Measurements from ENCODE around the gene SCUBE2. TPM values are rescaled to one million over a fixed set of nuclear protein-coding genes. Genes with fewer than 3 reads are reported as not detected.

SCUBE2 gene
- total RNA-seq, 6 experiments from 2014 or later, result 0.31 to 1.1 (median 0.80) TPM

DNA sequence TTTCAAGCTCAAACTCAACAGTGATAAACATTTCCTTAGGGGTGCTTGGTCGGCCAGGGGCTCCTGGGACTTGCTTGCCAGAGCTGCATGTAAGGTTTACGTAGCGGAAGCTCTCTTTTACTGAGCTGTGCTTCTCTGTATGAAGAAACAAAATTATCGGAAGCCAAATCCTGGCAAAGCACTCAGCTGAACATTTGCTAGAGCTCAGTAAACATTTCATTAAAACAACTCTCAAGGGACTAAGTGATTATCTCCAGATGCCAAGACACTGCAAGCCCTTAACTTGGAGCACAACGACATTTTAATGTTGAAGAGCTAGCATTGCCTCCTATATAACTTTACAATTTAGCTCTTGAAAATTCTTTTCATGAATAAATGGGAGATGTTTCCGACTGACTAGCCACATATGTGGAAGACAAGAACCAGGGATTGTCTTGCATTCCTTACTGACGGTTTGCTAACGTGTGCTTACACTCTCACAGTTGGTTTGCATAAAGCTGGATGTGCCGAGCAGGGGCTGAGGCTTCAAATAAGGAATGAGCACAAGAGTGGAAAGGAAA is 43.4 kb downstream of the SCUBE2 start:
- peaks cover 16% of the 10 kb centered on the region for H3K4me1 Mint-ChIP-seq (ENCODE audit: low read depth)
- peaks cover 2% of the 10 kb centered on the region for H3K27me3 Mint-ChIP-seq (ENCODE audit: insufficient read depth)
- no peak overlapping the region for H3K27ac Mint-ChIP-seq
- no peak for DNase-seq
- no peak for TF ChIP-seq CTCF (IDR thresholded peaks at IDR 0.05)
- no peaks in the 10 kb centered on the region for H3K36me3 Mint-ChIP-seq (ENCODE audit: low read depth)
- no peaks in the 10 kb centered on the region for H3K9me3 Mint-ChIP-seq
- H3K4me3 Mint-ChIP-seq, result no peak overlapping the region

DNA sequence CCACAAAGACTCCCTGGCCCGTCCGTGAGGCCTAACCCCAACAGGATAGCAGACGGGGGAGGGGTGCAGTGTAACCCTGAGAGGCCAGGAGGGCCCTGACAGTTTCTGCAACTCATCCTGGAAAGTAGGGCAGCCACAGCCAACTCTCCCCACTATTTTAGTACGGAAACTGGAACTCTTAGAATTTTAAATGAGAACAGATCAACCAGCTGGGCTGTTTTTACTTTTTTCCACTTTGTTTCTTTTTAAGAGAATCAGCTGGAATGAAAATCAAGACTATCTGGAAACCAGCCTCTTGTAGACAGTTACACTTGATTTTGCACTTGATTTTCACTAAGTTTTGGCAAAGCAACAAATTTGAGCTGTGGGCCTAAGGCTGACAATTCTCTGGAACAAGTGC is 44.9 kb downstream of the SCUBE2 start:
- H3K27ac Mint-ChIP-seq, result no peak overlapping the region
- no peaks in the 10 kb centered on the region for H3K36me3 Mint-ChIP-seq (ENCODE audit: low read depth)
- no peak overlapping the region for H3K4me3 Mint-ChIP-seq
- no peaks in the 10 kb centered on the region for H3K9me3 Mint-ChIP-seq
- DNase-seq, result no peak
- peaks cover 9% of the 10 kb centered on the region for H3K4me1 Mint-ChIP-seq (ENCODE audit: low read depth)
- TF ChIP-seq CTCF (IDR thresholded peaks at IDR 0.05), result no peak
- H3K27me3 Mint-ChIP-seq (ENCODE audit: insufficient read depth), result peaks cover 2% of the 10 kb centered on the region

- peaks cover 14% of the 10 kb centered on the region for H3K4me1 Mint-ChIP-seq (ENCODE audit: low read depth)
- peaks cover 6% of the 10 kb centered on the region for H3K36me3 Mint-ChIP-seq (ENCODE audit: low read depth)
- no peaks in the 10 kb centered on the region; the same call in 1 of the 2 replicates for H3K9me3 Mint-ChIP-seq
- no peak overlapping the region for H3K4me3 Mint-ChIP-seq
- H3K27ac Mint-ChIP-seq, result no peak overlapping the region
- H3K27me3 Mint-ChIP-seq (ENCODE audit: insufficient read depth), result peaks cover 2% of the 10 kb centered on the region
- DNase-seq, result no peak
- no peak for TF ChIP-seq CTCF (IDR thresholded peaks at IDR 0.05)
Observed at GRCh38 chr11:9042488-9042887, 48.9 kb downstream of the SCUBE2 start.

DNA sequence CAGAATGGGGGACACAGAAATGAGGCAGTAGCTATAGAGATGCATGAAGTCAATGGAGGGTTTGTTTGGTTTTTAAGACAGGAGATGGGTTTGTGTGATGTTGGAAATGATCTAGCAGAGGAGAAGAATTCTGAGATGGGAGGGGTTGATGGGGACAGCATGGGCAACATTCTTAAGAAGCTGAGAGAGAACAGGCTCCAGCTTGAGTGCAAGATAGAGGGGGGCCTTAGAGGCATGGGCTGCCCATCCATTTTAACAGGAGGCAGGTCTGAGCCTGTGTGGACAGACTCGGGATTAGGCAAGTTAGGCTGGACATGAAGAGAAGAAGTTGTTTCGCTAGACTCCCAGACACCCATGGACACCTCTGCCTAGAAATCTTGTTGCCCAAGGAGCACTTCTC is 49.7 kb downstream of the SCUBE2 start:
- H3K4me3 Mint-ChIP-seq, result no peak overlapping the region
- no peak for DNase-seq
- peaks cover 14% of the 10 kb centered on the region for H3K4me1 Mint-ChIP-seq (ENCODE audit: low read depth)
- peaks cover 2% of the 10 kb centered on the region for H3K27me3 Mint-ChIP-seq (ENCODE audit: insufficient read depth)
- H3K9me3 Mint-ChIP-seq, result no peaks in the 10 kb centered on the region; the same call in 1 of the 2 replicates
- no peak overlapping the region for H3K27ac Mint-ChIP-seq
- no peak for TF ChIP-seq CTCF (IDR thresholded peaks at IDR 0.05)
- peaks cover 6% of the 10 kb centered on the region for H3K36me3 Mint-ChIP-seq (ENCODE audit: low read depth)

DNA sequence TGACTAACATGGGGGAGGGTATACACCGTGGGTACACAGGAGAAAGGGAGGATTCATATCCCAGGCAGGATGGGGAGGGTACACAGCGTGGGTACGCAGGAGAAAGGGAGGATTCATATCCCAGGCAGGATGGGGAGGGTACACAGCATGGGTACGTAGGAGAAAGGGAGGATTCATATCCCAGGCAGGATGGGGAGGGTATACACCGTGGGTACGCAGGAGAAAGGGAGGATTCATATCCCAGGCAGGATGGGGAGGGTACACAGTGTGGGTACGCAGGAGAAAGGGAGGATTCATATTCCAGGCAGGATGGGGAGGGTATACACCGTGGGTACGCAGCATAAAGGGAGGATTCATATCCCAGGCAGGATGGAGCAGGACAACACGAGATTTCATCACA is 51.0 kb downstream of the SCUBE2 start:
- H3K4me3 Mint-ChIP-seq, result no peak overlapping the region
- H3K27me3 Mint-ChIP-seq (ENCODE audit: insufficient read depth), result peaks cover 2% of the 10 kb centered on the region
- no peak overlapping the region for H3K27ac Mint-ChIP-seq
- peaks cover 14% of the 10 kb centered on the region for H3K4me1 Mint-ChIP-seq (ENCODE audit: low read depth)
- H3K36me3 Mint-ChIP-seq (ENCODE audit: low read depth), result peaks cover 6% of the 10 kb centered on the region
- no peak for DNase-seq
- no peak for TF ChIP-seq CTCF (IDR thresholded peaks at IDR 0.05)
- H3K9me3 Mint-ChIP-seq, result no peaks in the 10 kb centered on the region; the same call in 1 of the 2 replicates
